ENCODE data around the gene FANCI. TPM values are rescaled to one million over a fixed set of nuclear protein-coding genes. Genes with fewer than 3 reads are reported as not detected.

The FANCI gene
- polyA plus RNA-seq, 6 donors from 2014 or later = 2.6 to 8.2 (median 5.1) TPM

DNA sequence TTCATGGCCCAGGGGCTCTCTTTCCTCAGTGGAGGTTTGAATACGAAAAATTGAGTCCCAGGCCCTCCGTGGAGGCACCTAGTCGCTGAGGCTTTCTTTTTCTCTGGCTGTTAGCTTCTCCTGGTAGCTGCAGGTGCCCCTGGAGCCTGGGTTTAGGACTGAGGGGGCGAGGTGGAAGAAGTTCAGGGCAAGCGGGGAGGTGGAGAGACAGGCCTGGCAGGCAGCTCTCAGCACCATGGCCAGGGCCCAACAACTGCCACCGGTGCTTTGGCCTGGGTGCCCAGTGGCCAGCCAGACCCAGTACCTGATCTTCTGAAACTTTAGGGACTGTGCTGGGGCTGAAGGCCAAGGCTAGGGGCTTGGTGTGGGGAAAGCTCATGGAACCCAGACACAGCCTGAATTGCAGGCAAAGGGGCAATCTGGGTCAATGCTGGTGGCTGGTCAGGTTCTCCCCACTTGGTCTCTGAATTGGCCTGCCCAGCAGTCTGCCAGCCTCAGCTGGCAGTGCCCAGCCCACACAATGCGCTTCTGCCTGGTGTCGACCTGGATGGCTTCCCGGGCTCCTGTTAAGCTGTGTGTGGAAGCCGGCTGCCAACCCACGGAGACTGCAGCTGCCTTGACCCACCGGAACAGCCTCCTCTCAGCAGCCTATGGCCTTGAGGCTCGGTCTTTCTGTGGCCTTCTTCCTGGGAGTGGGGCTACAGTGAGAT lies 121.1 kb downstream of the FANCI start:
- no peak for DNase-seq
- ATAC-seq (ENCODE audit: low read depth in 2 of 2) = no peak
- H3K27me3 Mint-ChIP-seq = peaks cover 66 to 93% (median 82%) of the 10 kb centered on the region in 3 donors
- peaks cover 17 to 39% (median 29%) of the 10 kb centered on the region in 3 donors for H3K4me1 Mint-ChIP-seq
- H3K27ac Mint-ChIP-seq = no peak overlapping the region
- peaks cover 0 to 9% (median 0%) of the 10 kb centered on the region in 7 donors for H3K9me3 Mint-ChIP-seq
- peaks cover 0 to 9% of the 10 kb centered on the region in 2 donors for H3K36me3 Mint-ChIP-seq
- no peak overlapping the region for H3K4me3 Mint-ChIP-seq

DNA sequence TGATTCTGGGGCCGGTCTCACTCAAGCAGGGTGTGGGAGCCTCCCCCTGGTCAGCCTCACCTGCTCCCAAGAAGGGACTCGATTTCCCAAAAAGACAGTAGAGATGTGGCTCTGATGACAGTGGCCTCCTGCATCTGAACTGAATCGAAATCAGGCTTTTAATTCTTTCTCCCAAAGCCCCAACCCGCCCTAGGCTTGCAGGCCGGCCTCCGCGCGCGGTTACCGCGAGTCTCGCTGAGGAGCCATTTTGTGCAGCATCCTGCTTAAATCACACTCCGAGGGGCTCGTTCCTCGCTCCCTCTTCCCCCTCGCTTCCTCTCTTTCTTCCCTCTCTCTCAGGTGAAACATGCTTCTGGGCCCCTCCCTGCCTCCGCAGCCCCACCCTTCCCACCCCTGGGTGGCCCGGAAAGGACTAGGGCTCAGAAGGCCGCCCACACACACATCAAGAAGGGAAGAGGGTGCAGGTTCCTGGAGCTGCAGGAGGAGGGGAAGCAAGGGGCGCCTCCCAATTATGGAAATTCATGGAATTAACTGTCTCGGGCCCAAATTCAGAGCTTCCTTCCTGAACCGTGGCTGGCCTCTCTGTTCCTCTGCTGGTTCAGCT lies 121.8 kb downstream of the FANCI start:
- H3K4me3 Mint-ChIP-seq = peak overlapping the region in 2 of 8 donors; percentile 10 to 25
- DNase-seq (no peak), ATAC-seq (ENCODE audit: low read depth in 2 of 2) (no peak)
- H3K36me3 Mint-ChIP-seq = peaks cover 0 to 9% of the 10 kb centered on the region in 2 donors
- peaks cover 18 to 36% (median 30%) of the 10 kb centered on the region in 3 donors for H3K4me1 Mint-ChIP-seq
- peaks cover 0 to 9% (median 0%) of the 10 kb centered on the region in 7 donors for H3K9me3 Mint-ChIP-seq
- H3K27ac Mint-ChIP-seq = no peak overlapping the region
- H3K27me3 Mint-ChIP-seq = peaks cover 68 to 93% (median 82%) of the 10 kb centered on the region in 3 donors

Other genes starting within 250 kb of the FANCI start
- gene ABHD2, start 155.5 kb upstream of the FANCI start, polyA plus RNA-seq (ENCODE audit: low read depth in 6 of 6) = 10 to 100 TPM in 4 of 6 donors, 1 to 10 TPM in 2; 5.4 to 17.6 (median 12.1) TPM
- not detected for gene RLBP1, start 22.4 kb upstream of the FANCI start, polyA plus RNA-seq (ENCODE audit: low read depth in 6 of 6)
- 10 to 100 TPM; 23.7 to 61.3 (median 28.5) TPM for gene POLG, start 90.8 kb downstream of the FANCI start, polyA plus RNA-seq (ENCODE audit: low read depth in 6 of 6)

Data from naive B cell (primary cell).